A549 (cell line): ENCODE data around the gene ADARB1. TPM values are rescaled to one million over a fixed set of nuclear protein-coding genes. Genes with fewer than 3 reads are reported as not detected.

Experiments used
- ATAC-seq, 2 experiments: fragments of 200-7000 bp in 1 of 2; fragments of >200 bp in 1 of 2; cut with Nextera tagmentation in 1 of 2; cut with Tn5 transposase in 1 of 2; 3 replicates each; pipeline versions ENCODE4 v1.8.0 to v1.9.1; 2018 to 2020; ENCODE audit warnings: mild to moderate bottlenecking in 1 of 2, moderate library complexity in 1 of 2
- CTCF ChIA-PET: fragments of 300-600 bp; sonication (Branson Sonifier 250); formaldehyde crosslinking; extraction: SDS; loops from one replicate; lab custom pipeline; 2021; ENCODE audit warnings: antibody characterized with exemption, inconsistent platforms; lab: Yijun Ruan, JAX
- POLR2A ChIA-PET: fragments of 350-600 bp; formaldehyde crosslinking; extraction: SDS; loops from one replicate; lab custom pipeline; 2021; ENCODE audit warnings: antibody characterized with exemption, inconsistent platforms; lab: Yijun Ruan, JAX
- DNase-seq, 2 experiments: peaks; one replicate each; pipeline versions ENCODE4 v3.0.0 to v3.0.0-alpha.2; 2011 to 2016; ENCODE audit warnings: low read depth in 1 of 2, low spot score in 1 of 2
- FAIRE-seq: peaks from 2 replicates; lab custom pipeline; 2011; peaks lifted over from hg19 to GRCh38; lab: Jason Lieb, UNC
- H3K27ac ChIP-seq, 2 experiments: fragments of >200 bp; sonication (Bioruptor Twin); formaldehyde crosslinking; 3 replicates each; pipeline ENCODE4 v1.5.1; 2016 to 2017
- H3K4me1 ChIP-seq: fragments of >200 bp; sonication (Bioruptor Twin); formaldehyde crosslinking; 3 replicates; pipeline ENCODE4 v1.6.1; 2016
- H3K4me2 ChIP-seq: fragments of >200 bp; sonication (Bioruptor Twin); formaldehyde crosslinking; 3 replicates; pipeline ENCODE4 v1.6.1; 2016
- H3K4me3 ChIP-seq: fragments of >200 bp; sonication (Bioruptor Twin); formaldehyde crosslinking; 3 replicates; pipeline ENCODE4 v1.5.1; 2016
- H3K9me3 ChIP-seq: fragments of >200 bp; sonication (Bioruptor Twin); formaldehyde crosslinking; 3 replicates; pipeline ENCODE4 v1.6.1; 2016
- BHLHE40 ChIP-seq: IDR thresholded peaks from 2 replicates; pipeline ENCODE4 v1.6.1; 2012; ENCODE audit warnings: low read depth, low read length, inconsistent platforms
- CBX2 ChIP-seq: fragments of 200-600 bp; sonication (generic); IDR thresholded peaks from 2 replicates; pipeline ENCODE4 v1.6.1; 2016; ENCODE audit warnings: low read depth, mild to moderate bottlenecking, borderline replicate concordance
- CBX8 ChIP-seq: fragments of 200-600 bp; sonication (generic); IDR thresholded peaks from 2 replicates; pipeline ENCODE4 v1.6.1; 2016
- EHF ChIP-seq: fragments of 250-450 bp; sonication (Bioruptor Pico); IDR thresholded peaks from 2 replicates; pipeline ENCODE4 v1.5.0; 2020; ENCODE audit warnings: mild to moderate bottlenecking
- FOXS1 ChIP-seq: fragments of 250-450 bp; sonication (Bioruptor Pico); IDR thresholded peaks from 2 replicates; pipeline ENCODE4 v1.5.0; 2020; ENCODE audit warnings: mild to moderate bottlenecking, moderate library complexity
- GATA3 ChIP-seq: IDR thresholded peaks from 2 replicates; pipeline ENCODE4 v1.6.1; 2012; ENCODE audit warnings: borderline replicate concordance
- HDAC2 ChIP-seq: fragments of 200-600 bp; sonication (generic); IDR thresholded peaks from 2 replicates; pipeline ENCODE4 v1.6.1; 2016
- KDM1A ChIP-seq: fragments of 200-600 bp; sonication (generic); IDR thresholded peaks from 2 replicates; pipeline ENCODE4 v1.6.1; 2016; ENCODE audit warnings: low read depth, mild to moderate bottlenecking
- KDM5A ChIP-seq: fragments of 200-600 bp; sonication (generic); IDR thresholded peaks from 2 replicates; pipeline ENCODE4 v1.6.1; 2016; ENCODE audit warnings: antibody characterized with exemption, mild to moderate bottlenecking
- MAFK ChIP-seq: fragments of 450-650 bp; IDR thresholded peaks from 2 replicates; pipeline ENCODE4 v1.6.1; 2014; ENCODE audit not compliant: partially characterized antibody
- NFE2L2 ChIP-seq: fragments of 150-350 bp; conservative IDR thresholded peaks from 2 replicates; pipeline ENCODE4 v1.6.1; 2014; ENCODE audit warnings: low read length
- RCOR1 ChIP-seq: fragments of 150-350 bp; IDR thresholded peaks from 2 replicates; pipeline ENCODE4 v1.6.1; 2014; ENCODE audit warnings: antibody characterized with exemption, low read length, low read depth
- RFX5 ChIP-seq: fragments of 450-650 bp; IDR thresholded peaks from 2 replicates; pipeline ENCODE4 v1.7.1; 2014; ENCODE audit warnings: antibody characterized with exemption, mild to moderate bottlenecking, moderate library complexity
- TFCP2L1 ChIP-seq: fragments of 250-450 bp; sonication (Bioruptor Pico); IDR thresholded peaks from 2 replicates; pipeline ENCODE4 v1.5.0; 2021; ENCODE audit warnings: mild to moderate bottlenecking
- TP53 ChIP-seq: fragments of 250-450 bp; sonication (Bioruptor Pico); IDR thresholded peaks from 2 replicates; pipeline ENCODE4 v1.5.0; 2021; ENCODE audit warnings: mild to moderate bottlenecking, moderate library complexity
- ZSCAN20 ChIP-seq: fragments of 250-450 bp; sonication (Bioruptor Pico); IDR thresholded peaks from 2 replicates; pipeline ENCODE4 v1.8.0; 2022; ENCODE audit warnings: mild to moderate bottlenecking, moderate library complexity
- WGBS: methylation state at CpG from one replicate; pipeline ENCODE4 v1.1.6; 2017; ENCODE audit errors: missing lambda C conversion rate; 5-methylcytosine and 5-hydroxymethylcytosine counted together
- polyA plus RNA-seq, 4 experiments: library from polyadenylated mRNA; depleted of rRNA in 3 of 4; stranded (reverse); fragments of >200 nt; fragmentation: RNase III in 1 of 4; extraction: RNeasy Plus Mini Kit Qiagen cat#74134 plus additional on column Dnase treatment in 1 of 4; gene quantifications; 2 replicates in 3 of 4; 3 replicates in 1 of 4; pipeline ENCODE4 v1.2.3, GENCODE V29; 2011 to 2017
- TF ChIP-seq, protein P1 (sequence below): fragments of 250-450 bp; sonication (Bioruptor Pico); IDR thresholded peaks from 2 replicates; pipeline ENCODE4 v1.5.0; 2021; ENCODE audit warnings: mild to moderate bottlenecking, moderate library complexity, borderline replicate concordance
- TF ChIP-seq, protein P2 (sequence below): IDR thresholded peaks from 2 replicates; pipeline ENCODE4 v1.6.1; 2012; ENCODE audit warnings: low read depth, borderline replicate concordance
- TF ChIP-seq, protein P3 (sequence below): fragments of 250-450 bp; sonication (Bioruptor Pico); IDR thresholded peaks from 2 replicates; pipeline ENCODE4 v1.5.0; 2020; ENCODE audit warnings: low read depth, mild to moderate bottlenecking, moderate library complexity
- TF ChIP-seq, protein P4 (sequence below): fragments of 200-600 bp; sonication (generic); IDR thresholded peaks from 2 replicates; pipeline ENCODE4 v1.6.1; 2016; ENCODE audit warnings: antibody characterized with exemption, mild to moderate bottlenecking, moderate library complexity

Gene ADARB1
- polyA plus RNA-seq, 2 of the 4 experiments (the other 2 are of a cell fraction): 3.2 to 5.7 TPM

DNA sequence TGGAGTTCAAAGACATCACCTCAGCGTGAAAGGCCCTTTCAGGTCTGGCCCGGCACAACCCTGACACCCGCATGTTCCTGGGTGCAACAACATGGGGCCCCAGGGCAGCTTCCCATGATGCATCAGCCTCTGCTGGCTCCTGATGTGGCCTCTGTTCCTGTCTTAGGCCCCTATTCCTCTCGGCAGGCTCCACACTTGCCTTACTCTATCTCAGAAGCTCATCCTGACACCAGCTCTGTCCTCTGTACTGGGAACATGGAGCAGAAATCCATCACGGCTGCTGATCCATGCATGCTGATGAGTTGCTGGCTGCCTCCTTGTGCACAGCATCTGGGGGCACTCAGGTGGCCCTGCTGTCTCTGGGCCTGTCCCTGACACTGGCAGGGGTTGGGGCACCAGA, 74.6 kb downstream of the ADARB1 start:
- FAIRE-seq: no peak
- H3K27ac ChIP-seq: no peak overlapping the region
- TF ChIP-seq, protein P1, sequence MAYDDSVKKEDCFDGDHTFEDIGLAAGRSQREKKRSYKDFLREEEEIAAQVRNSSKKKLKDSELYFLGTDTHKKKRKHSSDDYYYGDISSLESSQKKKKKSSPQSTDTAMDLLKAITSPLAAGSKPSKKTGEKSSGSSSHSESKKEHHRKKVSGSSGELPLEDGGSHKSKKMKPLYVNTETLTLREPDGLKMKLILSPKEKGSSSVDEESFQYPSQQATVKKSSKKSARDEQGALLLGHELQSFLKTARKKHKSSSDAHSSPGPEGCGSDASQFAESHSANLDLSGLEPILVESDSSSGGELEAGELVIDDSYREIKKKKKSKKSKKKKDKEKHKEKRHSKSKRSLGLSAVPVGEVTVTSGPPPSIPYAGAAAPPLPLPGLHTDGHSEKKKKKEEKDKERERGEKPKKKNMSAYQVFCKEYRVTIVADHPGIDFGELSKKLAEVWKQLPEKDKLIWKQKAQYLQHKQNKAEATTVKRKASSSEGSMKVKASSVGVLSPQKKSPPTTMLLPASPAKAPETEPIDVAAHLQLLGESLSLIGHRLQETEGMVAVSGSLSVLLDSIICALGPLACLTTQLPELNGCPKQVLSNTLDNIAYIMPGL (CRISPR knock-in tag): no peak
- H3K4me3 ChIP-seq: no peak overlapping the region
- H3K4me2 ChIP-seq: no peak overlapping the region
- POLR2A ChIA-PET: no interaction called here
- DNase-seq: no peak
- WGBS: 83% methylated on average over 4 of the region's 5 CpGs
- no peaks in the 10 kb centered on the region for H3K9me3 ChIP-seq
- ATAC-seq: no peak
- CTCF ChIA-PET: interaction anchor here (1.0 to 3.1 kb wide), 3 partner anchors 9 to 144 kb away, joined by 3 to 28 read pairs (median 9); no protein-coding TSS in a partner anchor
- no peaks in the 10 kb centered on the region for H3K4me1 ChIP-seq

DNA sequence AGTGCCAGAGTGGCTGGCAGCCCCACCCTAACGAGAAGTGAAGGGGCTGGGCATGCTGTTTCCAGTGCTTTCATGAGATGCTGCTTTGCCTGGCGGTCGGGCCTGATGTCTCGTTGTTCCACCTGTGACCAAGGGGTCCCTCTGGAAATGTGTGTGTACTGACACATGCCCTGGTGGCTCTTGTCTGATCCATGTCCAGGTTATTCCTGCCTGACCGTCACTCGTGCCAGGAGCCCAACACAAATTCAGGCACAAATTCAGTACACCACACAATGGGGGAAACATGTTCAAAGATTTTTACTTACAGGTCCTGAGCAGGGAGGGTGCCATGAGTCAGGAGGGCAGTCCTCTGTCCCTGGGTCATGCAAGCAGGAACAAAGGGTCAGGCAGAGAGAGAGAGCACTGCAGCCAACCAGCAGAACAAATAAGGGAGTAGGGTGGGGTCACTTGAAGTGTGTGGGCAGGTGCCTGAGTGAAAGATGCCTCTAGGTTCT, 76.3 kb downstream of the ADARB1 start:
- no peak overlapping the region for H3K27ac ChIP-seq
- H3K4me1 ChIP-seq: no peaks in the 10 kb centered on the region
- DNase-seq: no peak
- 70% methylated on average over 3 of the region's 6 CpGs for WGBS
- ChIA-PET CTCF (interaction anchor here (1.5 to 2.0 kb wide), 2 partner anchors 10 to 13 kb away, joined by 4 to 9 read pairs; no protein-coding TSS in a partner anchor), POLR2A (no interaction called here)
- TF ChIP-seq, protein P2, sequence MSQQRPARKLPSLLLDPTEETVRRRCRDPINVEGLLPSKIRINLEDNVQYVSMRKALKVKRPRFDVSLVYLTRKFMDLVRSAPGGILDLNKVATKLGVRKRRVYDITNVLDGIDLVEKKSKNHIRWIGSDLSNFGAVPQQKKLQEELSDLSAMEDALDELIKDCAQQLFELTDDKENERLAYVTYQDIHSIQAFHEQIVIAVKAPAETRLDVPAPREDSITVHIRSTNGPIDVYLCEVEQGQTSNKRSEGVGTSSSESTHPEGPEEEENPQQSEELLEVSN: no peak
- TF ChIP-seq GATA3: no peak
- no peak for TF ChIP-seq NFE2L2
- TF ChIP-seq, protein P1 (CRISPR knock-in tag): no peak
- TF ChIP-seq BHLHE40: no peak
- TF ChIP-seq TP53 (CRISPR knock-in tag): no peak
- TF ChIP-seq RCOR1: no peak
- TF ChIP-seq CBX2: no peak
- no peak for TF ChIP-seq MAFK
- no peak for TF ChIP-seq RFX5
- no peak for TF ChIP-seq KDM1A
- TF ChIP-seq EHF: no peak
- no peak for TF ChIP-seq KDM5A
- no peak for TF ChIP-seq HDAC2
- TF ChIP-seq, protein P3, sequence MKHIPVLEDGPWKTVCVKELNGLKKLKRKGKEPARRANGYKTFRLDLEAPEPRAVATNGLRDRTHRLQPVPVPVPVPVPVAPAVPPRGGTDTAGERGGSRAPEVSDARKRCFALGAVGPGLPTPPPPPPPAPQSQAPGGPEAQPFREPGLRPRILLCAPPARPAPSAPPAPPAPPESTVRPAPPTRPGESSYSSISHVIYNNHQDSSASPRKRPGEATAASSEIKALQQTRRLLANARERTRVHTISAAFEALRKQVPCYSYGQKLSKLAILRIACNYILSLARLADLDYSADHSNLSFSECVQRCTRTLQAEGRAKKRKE (CRISPR knock-in tag): no peak
- TF ChIP-seq, protein P4, sequence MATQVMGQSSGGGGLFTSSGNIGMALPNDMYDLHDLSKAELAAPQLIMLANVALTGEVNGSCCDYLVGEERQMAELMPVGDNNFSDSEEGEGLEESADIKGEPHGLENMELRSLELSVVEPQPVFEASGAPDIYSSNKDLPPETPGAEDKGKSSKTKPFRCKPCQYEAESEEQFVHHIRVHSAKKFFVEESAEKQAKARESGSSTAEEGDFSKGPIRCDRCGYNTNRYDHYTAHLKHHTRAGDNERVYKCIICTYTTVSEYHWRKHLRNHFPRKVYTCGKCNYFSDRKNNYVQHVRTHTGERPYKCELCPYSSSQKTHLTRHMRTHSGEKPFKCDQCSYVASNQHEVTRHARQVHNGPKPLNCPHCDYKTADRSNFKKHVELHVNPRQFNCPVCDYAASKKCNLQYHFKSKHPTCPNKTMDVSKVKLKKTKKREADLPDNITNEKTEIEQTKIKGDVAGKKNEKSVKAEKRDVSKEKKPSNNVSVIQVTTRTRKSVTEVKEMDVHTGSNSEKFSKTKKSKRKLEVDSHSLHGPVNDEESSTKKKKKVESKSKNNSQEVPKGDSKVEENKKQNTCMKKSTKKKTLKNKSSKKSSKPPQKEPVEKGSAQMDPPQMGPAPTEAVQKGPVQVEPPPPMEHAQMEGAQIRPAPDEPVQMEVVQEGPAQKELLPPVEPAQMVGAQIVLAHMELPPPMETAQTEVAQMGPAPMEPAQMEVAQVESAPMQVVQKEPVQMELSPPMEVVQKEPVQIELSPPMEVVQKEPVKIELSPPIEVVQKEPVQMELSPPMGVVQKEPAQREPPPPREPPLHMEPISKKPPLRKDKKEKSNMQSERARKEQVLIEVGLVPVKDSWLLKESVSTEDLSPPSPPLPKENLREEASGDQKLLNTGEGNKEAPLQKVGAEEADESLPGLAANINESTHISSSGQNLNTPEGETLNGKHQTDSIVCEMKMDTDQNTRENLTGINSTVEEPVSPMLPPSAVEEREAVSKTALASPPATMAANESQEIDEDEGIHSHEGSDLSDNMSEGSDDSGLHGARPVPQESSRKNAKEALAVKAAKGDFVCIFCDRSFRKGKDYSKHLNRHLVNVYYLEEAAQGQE: no peak
- TF ChIP-seq ZSCAN20 (CRISPR knock-in tag): no peak
- no peak for TF ChIP-seq CBX8
- no peak for TF ChIP-seq FOXS1 (CRISPR knock-in tag)
- TF ChIP-seq TFCP2L1 (CRISPR knock-in tag): no peak
- no peaks in the 10 kb centered on the region for H3K9me3 ChIP-seq
- no peak overlapping the region for H3K4me3 ChIP-seq
- ATAC-seq: no peak
- H3K4me2 ChIP-seq: no peak overlapping the region
- FAIRE-seq: no peak
